Measurements from ENCODE around the gene IFT27. TPM values are rescaled to one million over a fixed set of nuclear protein-coding genes. Genes with fewer than 3 reads are reported as not detected.

IFT27 gene
- total RNA-seq, 4 donors from 2014 or later = 19.7 to 27.7 (median 22.8) TPM

- Histone ChIP-seq H3K4me1 (no peaks in the 10 kb centered on the region), H3K9me3 (no peaks in the 10 kb centered on the region), H3K36me3 (no peaks in the 10 kb centered on the region), H3K27ac (no peak overlapping the region), H3K27me3 (no peaks in the 10 kb centered on the region), H3K4me3 (no peak overlapping the region)
- peak in 1 of 3 donors; percentile 27 for DNase-seq
- TF ChIP-seq POLR2A (IDR thresholded peaks at IDR 0.05) = no peak
- TF ChIP-seq CTCF (IDR thresholded peaks at IDR 0.05) = no peak
These were observed 22.0 kb downstream of the IFT27 start for GRCh38 chr22:36753916-36754315.

GRCh38 chr22:36753120-36753802 lies 22.7 kb downstream of the IFT27 start:
- Histone ChIP-seq H3K9me3 (no peaks in the 10 kb centered on the region), H3K4me3 (no peak overlapping the region), H3K36me3 (no peaks in the 10 kb centered on the region), H3K27me3 (no peaks in the 10 kb centered on the region), H3K4me1 (no peaks in the 10 kb centered on the region), H3K27ac (peak overlapping the region in 2 of 4 donors; percentile 12 to 29)
- DNase-seq = peak in 1 of 3 donors; percentile 65
- TF ChIP-seq POLR2A (IDR thresholded peaks at IDR 0.05) (no peak), CTCF (IDR thresholded peaks at IDR 0.05) (no peak)

DNA sequence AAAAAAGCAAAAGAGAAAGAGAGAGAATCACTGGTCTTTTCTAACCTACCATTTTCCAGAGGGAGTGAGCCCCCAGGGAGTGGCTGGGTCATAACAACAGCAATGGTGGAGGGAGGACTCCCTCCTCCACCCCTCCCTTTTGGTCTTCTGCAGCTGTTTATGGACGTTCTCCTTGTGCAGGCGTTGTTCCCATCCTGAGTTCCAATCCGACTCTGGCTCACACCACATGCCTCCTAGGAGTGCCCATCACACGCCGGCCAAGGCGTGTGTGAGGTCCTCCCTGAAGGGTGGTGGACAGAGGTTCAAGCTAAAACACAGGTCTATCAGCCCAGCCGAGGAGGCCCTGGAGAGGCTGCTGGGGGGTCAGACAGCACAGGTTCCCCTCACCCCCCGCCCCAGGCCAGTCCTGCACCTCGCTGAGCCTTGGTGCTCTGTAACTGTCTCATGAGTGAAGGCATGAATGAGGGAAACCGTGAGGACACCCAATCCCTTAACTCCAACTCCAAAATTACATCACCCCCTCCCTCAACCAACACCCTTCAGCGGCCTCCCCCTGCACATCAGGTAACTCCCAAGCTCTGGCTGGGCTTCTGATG lies 29.4 kb downstream of the IFT27 start:
- no peak for TF ChIP-seq POLR2A (IDR thresholded peaks at IDR 0.05)
- TF ChIP-seq CTCF (IDR thresholded peaks at IDR 0.05) = no peak
- Histone ChIP-seq H3K36me3 (no peaks in the 10 kb centered on the region), H3K27ac (no peak overlapping the region), H3K27me3 (no peaks in the 10 kb centered on the region), H3K4me1 (no peaks in the 10 kb centered on the region), H3K9me3 (no peaks in the 10 kb centered on the region), H3K4me3 (no peak overlapping the region)
- DNase-seq = peak in 2 of 3 donors; percentile 9 to 14

DNA sequence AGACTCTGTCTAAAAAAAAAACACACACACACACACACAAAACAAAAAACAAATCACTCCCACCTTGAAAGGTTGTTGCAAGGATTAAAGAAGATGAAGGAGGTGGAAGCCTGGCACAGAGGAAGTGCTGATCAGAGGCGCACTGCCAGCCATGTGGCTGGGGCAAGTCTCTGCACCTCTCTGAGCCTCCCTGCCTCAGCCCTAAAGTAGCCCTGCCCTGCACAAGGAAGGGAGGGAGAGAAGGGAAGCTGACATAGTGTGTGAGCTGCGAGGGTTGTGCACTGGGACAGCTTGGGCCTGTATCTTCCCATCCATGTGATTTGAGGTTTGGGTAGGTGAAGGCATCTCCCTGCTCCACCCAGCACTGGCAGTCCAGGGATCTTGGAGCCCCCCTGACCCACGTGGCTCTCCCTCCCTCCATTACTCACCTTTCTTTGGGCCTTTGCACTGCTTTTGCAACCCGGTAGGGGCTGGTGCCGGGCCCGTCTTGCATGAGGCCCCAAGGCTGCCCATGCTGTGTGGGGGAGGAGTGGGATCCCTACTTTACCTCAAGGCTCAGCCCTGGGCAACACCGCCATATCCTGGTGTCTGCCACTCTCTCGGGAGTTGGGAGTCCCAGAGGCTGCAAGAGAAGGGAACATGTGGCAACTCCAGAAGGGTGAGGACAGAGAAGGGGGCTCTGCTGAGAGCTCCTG lies 30.5 kb downstream of the IFT27 start:
- TF ChIP-seq POLR2A (IDR thresholded peaks at IDR 0.05) (no peak), CTCF (IDR thresholded peaks at IDR 0.05) (no peak)
- H3K4me1 ChIP-seq = no peaks in the 10 kb centered on the region
- H3K27me3 ChIP-seq = no peaks in the 10 kb centered on the region
- no peaks in the 10 kb centered on the region for H3K9me3 ChIP-seq
- no peak overlapping the region for H3K4me3 ChIP-seq
- H3K36me3 ChIP-seq = no peaks in the 10 kb centered on the region
- DNase-seq = peak in 2 of 3 donors; percentile 33 to 44
- no peak overlapping the region for H3K27ac ChIP-seq

DNA sequence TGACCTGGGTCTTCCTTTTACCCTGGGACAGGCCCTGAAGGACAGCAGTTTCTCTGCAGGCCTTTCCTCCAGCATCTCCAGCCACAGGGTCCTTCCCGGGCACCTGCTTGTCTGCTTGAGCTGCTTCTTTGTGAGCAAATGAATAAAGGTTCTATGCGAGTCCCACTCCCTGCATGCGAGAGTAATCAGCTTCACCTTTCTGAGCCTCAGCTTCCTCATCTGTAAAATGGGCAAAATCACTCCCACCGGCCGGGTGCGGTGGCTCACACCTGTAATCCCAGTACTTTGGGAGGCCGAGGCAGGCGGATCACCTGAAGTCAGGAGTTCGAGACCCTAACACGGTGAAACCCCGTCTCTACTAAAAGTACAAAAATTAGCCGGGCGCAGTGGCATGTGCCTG lies 31.1 kb downstream of the IFT27 start:
- TF ChIP-seq POLR2A (IDR thresholded peaks at IDR 0.05) (no peak), CTCF (IDR thresholded peaks at IDR 0.05) (no peak)
- peak in 2 of 3 donors; percentile 25 to 33 for DNase-seq
- Histone ChIP-seq H3K36me3 (no peaks in the 10 kb centered on the region), H3K27ac (no peak overlapping the region), H3K27me3 (no peaks in the 10 kb centered on the region), H3K4me1 (no peaks in the 10 kb centered on the region), H3K9me3 (no peaks in the 10 kb centered on the region), H3K4me3 (no peak overlapping the region)
